HepG2 (cell line): ENCODE data around the gene PARP2. TPM values are rescaled to one million over a fixed set of nuclear protein-coding genes. Genes with fewer than 3 reads are reported as not detected.

Experiments
- ARNT2 ChIP-seq: sonication (generic); formaldehyde crosslinking; IDR thresholded peaks from 2 replicates; pipeline ENCODE4 v1.8.0; 2022; ENCODE audit warnings: mild to moderate bottlenecking, low read depth, missing genetic modification reagents, moderate library complexity
- ELF1 ChIP-seq: sonication (generic); formaldehyde crosslinking; IDR thresholded peaks from 2 replicates; pipeline ENCODE4 v1.4.0; 2020; ENCODE audit warnings: missing genetic modification reagents
- HNRNPL ChIP-seq: fragments of 200-400 bp; formaldehyde crosslinking; IDR thresholded peaks from 2 replicates; pipeline ENCODE4 v1.6.1; 2017; ENCODE audit warnings: mild to moderate bottlenecking, low read depth, low read length
- NR2F6 ChIP-seq, 2 experiments: IDR thresholded peaks; 2 replicates each; pipeline ENCODE4 v1.6.1; 2016; ENCODE audit warnings: antibody characterized with exemption in 1 of 2, mild to moderate bottlenecking in 1 of 2
- NRL ChIP-seq: sonication (generic); formaldehyde crosslinking; IDR thresholded peaks from 2 replicates; pipeline ENCODE4 v1.5.0; 2020; ENCODE audit warnings: missing genetic modification reagents, mild to moderate bottlenecking, moderate library complexity, borderline replicate concordance
- PHF8 ChIP-seq: sonication (generic); formaldehyde crosslinking; IDR thresholded peaks from 2 replicates; pipeline ENCODE4 v1.5.0; 2020; ENCODE audit warnings: missing genetic modification reagents
- U2AF1 ChIP-seq: fragments of 200-400 bp; formaldehyde crosslinking; optimal IDR thresholded peaks from 2 replicates; pipeline ENCODE3; 2017; ENCODE audit warnings: mild to moderate bottlenecking, low read depth, low read length
- ZC3H4 ChIP-seq: sonication (generic); formaldehyde crosslinking; IDR thresholded peaks from 2 replicates; pipeline ENCODE4 v1.4.0; 2020; ENCODE audit warnings: missing genetic modification reagents, borderline replicate concordance
- ZFP36L2 ChIP-seq: sonication (generic); formaldehyde crosslinking; IDR thresholded peaks from 2 replicates; pipeline ENCODE4 v1.4.0; 2020; ENCODE audit warnings: missing genetic modification reagents
- ZNF496 ChIP-seq: sonication (generic); formaldehyde crosslinking; IDR thresholded peaks from 2 replicates; pipeline ENCODE4 v1.8.1; 2023; ENCODE audit warnings: mild to moderate bottlenecking, moderate library complexity, missing genetic modification reagents; ENCODE audit not compliant: insufficient replicate concordance
- ZNF549 ChIP-seq: sonication (generic); formaldehyde crosslinking; IDR thresholded peaks from 2 replicates; pipeline ENCODE4 v1.5.0; 2020; ENCODE audit warnings: missing genetic modification reagents
- ZNF619 ChIP-seq: sonication (generic); formaldehyde crosslinking; IDR thresholded peaks from 2 replicates; pipeline ENCODE4 v1.4.0; 2020; ENCODE audit warnings: mild to moderate bottlenecking, missing genetic modification reagents
- ZNF629 ChIP-seq: sonication (generic); formaldehyde crosslinking; conservative IDR thresholded peaks from 2 replicates; pipeline ENCODE4 v1.5.0; 2020; ENCODE audit warnings: missing genetic modification reagents
- ZNF672 ChIP-seq: sonication (generic); formaldehyde crosslinking; IDR thresholded peaks from 2 replicates; pipeline ENCODE4 v1.8.1; 2022; ENCODE audit warnings: missing genetic modification reagents
- ZNF777 ChIP-seq: sonication (generic); formaldehyde crosslinking; IDR thresholded peaks from 2 replicates; pipeline ENCODE4 v1.4.0; 2020; ENCODE audit warnings: missing genetic modification reagents
- ZNF816 ChIP-seq: sonication (generic); formaldehyde crosslinking; IDR thresholded peaks from 2 replicates; pipeline ENCODE4 v1.8.0; 2022; ENCODE audit warnings: missing genetic modification reagents, mild to moderate bottlenecking, borderline replicate concordance
- polyA plus RNA-seq, 8 experiments: library from polyadenylated mRNA; depleted of rRNA in 3 of 8; stranded (reverse) in 7 of 8; unstranded in 1 of 8; fragments of >200 nt; fragmentation: Illumina TruSeq in 4 of 8; extraction: Trizol in 4 of 8; gene quantifications; 2 replicates each; pipeline versions ENCODE4 v1.2.1 to v1.2.3, GENCODE V29; 2011 to 2016; ENCODE audit warnings: low read depth in 4 of 8, missing spikeins in 1 of 8, mixed read lengths in 1 of 8; ENCODE audit not compliant: insufficient read depth in 1 of 8
- total RNA-seq, 5 experiments: library from RNA; depleted of rRNA; stranded (reverse); fragments of >200 nt; fragmentation: Illumina TruSeq; extraction: Trizol; gene quantifications; 2 replicates each; pipeline ENCODE4 v1.2.3, GENCODE V29; 2016; ENCODE audit warnings: low read depth in 1 of 5
- TF ChIP-seq, protein P1 (sequence below), 2 experiments: sonication (generic) in 1 of 2; formaldehyde crosslinking in 1 of 2; IDR thresholded peaks; 2 replicates each; pipeline versions ENCODE4 v1.4.0 to v1.6.1; 2018 to 2020; ENCODE audit warnings: missing genetic modification reagents in 2 of 2, borderline replicate concordance in 1 of 2, low read depth in 1 of 2, mild to moderate bottlenecking in 1 of 2, missing biosample characterization in 1 of 2
- TF ChIP-seq, protein P2 (sequence below): sonication (generic); formaldehyde crosslinking; IDR thresholded peaks from 2 replicates; pipeline ENCODE4 v1.4.0; 2020; ENCODE audit warnings: missing genetic modification reagents
- TF ChIP-seq, protein P3 (sequence below): sonication (generic); formaldehyde crosslinking; IDR thresholded peaks from 2 replicates; pipeline ENCODE4 v1.5.0; 2020; ENCODE audit warnings: missing genetic modification reagents
- TF ChIP-seq, protein P4 (sequence below): sonication (generic); formaldehyde crosslinking; IDR thresholded peaks from 2 replicates; pipeline ENCODE4 v1.8.1; 2023; ENCODE audit warnings: mild to moderate bottlenecking, moderate library complexity, missing genetic modification reagents

The PARP2 gene
- total and polyA plus RNA-seq, 2 of the 13 experiments (the other 11 are each of a cell fraction or from before 2014, with no cell fraction given) = 37.3 to 38.4 TPM

DNA sequence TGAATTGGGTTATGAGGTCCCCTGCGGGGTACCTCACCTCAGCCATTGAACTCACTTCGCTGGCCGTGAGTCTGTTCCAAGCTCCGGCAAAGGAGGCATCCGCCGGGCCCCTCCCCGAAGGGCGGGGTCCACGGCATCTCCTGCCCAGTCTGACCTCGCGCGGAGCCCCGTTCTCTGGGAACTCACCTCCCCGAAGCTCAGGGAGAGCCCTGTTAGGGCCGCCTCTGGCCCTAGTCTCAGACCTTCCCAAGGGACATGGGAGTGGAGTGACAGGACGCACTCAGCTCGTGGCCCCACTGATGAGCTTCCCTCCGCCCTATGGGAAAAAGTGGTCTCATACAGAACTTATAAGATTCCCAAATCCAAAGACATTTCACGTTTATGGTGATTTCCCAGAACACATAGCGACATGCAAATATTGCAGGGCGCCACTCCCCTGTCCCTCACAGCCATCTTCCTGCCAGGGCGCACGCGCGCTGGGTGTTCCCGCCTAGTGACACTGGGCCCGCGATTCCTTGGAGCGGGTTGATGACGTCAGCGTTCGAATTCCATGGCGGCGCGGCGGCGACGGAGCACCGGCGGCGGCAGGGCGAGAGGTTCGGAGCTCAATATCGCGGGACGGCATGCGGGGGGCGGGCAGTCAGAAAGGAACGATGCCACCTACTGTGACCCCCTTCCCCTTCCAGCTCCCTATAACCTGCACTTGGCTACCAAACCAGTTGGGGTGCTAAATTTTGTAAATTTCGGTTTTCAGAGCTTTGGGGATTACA is at the start of gene PARP2 (continued):
- TF ChIP-seq, protein P1, sequence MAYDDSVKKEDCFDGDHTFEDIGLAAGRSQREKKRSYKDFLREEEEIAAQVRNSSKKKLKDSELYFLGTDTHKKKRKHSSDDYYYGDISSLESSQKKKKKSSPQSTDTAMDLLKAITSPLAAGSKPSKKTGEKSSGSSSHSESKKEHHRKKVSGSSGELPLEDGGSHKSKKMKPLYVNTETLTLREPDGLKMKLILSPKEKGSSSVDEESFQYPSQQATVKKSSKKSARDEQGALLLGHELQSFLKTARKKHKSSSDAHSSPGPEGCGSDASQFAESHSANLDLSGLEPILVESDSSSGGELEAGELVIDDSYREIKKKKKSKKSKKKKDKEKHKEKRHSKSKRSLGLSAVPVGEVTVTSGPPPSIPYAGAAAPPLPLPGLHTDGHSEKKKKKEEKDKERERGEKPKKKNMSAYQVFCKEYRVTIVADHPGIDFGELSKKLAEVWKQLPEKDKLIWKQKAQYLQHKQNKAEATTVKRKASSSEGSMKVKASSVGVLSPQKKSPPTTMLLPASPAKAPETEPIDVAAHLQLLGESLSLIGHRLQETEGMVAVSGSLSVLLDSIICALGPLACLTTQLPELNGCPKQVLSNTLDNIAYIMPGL (CRISPR knock-in tag; IDR thresholded peaks at IDR 0.05; ENCODE audit: borderline replicate concordance in 1 of 2, low read depth in 1 of 2) = peak; percentile 99
- TF ChIP-seq ZNF629 (CRISPR knock-in tag) (peak; percentile 19; the same call in 1 of the 2 replicates), ARNT2 (CRISPR knock-in tag) (no peak; the same call in none of the 2 replicates), HNRNPL (no peak), U2AF1 (peak; percentile 29), NRL (peak; percentile 75; the same call in 1 of the 2 replicates), ZNF777 (CRISPR knock-in tag) (0 out of 2 replicates have a peak, but pooled peaks have one; percentile 33), ZNF496 (CRISPR knock-in tag) (no peak), ZNF549 (CRISPR knock-in tag) (no peak), ZFP36L2 (CRISPR knock-in tag) (no peak), NR2F6 (IDR thresholded peaks at IDR 0.05) (peak; percentile 49; the same call in 1 of the 2 replicates), NR2F6 (CRISPR knock-in tag; IDR thresholded peaks at IDR 0.05) (no peak), ZNF619 (CRISPR knock-in tag) (peak; percentile 91), ELF1 (CRISPR knock-in tag) (peak; percentile 77), PHF8 (CRISPR knock-in tag) (peak; percentile 81), ZNF672 (CRISPR knock-in tag) (no peak), ZC3H4 (CRISPR knock-in tag) (no peak), ZNF816 (CRISPR knock-in tag) (peak; percentile 44; the same call in 1 of the 2 replicates)
- TF ChIP-seq, protein P2, sequence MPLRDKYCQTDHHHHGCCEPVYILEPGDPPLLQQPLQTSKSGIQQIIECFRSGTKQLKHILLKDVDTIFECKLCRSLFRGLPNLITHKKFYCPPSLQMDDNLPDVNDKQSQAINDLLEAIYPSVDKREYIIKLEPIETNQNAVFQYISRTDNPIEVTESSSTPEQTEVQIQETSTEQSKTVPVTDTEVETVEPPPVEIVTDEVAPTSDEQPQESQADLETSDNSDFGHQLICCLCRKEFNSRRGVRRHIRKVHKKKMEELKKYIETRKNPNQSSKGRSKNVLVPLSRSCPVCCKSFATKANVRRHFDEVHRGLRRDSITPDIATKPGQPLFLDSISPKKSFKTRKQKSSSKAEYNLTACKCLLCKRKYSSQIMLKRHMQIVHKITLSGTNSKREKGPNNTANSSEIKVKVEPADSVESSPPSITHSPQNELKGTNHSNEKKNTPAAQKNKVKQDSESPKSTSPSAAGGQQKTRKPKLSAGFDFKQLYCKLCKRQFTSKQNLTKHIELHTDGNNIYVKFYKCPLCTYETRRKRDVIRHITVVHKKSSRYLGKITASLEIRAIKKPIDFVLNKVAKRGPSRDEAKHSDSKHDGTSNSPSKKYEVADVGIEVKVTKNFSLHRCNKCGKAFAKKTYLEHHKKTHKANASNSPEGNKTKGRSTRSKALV (CRISPR knock-in tag) = peak; percentile 95
- TF ChIP-seq, protein P3, sequence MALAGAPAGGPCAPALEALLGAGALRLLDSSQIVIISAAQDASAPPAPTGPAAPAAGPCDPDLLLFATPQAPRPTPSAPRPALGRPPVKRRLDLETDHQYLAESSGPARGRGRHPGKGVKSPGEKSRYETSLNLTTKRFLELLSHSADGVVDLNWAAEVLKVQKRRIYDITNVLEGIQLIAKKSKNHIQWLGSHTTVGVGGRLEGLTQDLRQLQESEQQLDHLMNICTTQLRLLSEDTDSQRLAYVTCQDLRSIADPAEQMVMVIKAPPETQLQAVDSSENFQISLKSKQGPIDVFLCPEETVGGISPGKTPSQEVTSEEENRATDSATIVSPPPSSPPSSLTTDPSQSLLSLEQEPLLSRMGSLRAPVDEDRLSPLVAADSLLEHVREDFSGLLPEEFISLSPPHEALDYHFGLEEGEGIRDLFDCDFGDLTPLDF (CRISPR knock-in tag) = peak; percentile 99
- TF ChIP-seq, protein P4, sequence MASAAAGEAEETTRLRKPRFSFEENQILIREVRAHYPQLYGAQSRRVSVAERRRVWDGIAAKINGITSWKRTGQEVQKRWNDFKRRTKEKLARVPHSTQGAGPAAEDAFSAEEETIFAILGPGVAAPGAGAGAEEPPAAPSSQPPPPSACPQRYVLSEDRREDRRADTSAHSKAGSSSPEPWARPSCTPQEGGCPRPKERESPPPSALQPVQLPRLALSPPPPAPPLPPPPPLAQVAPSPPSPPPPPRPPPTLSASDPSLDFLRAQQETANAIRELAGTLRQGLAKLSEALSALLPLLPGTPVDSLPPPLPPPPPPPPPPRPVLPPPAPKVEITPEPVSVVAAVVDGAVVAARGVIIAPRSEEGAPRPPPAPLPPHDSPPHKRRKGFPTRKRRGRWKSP (CRISPR knock-in tag) = peak; percentile 90
